GM19468 (cell line): ENCODE data around the gene CCDC12.

Experiments used
- ATAC-seq: cut with Tn5 transposase; IDR thresholded peaks from one replicate; pipeline ENCODE4 v1.9.1; 2021; ENCODE audit warnings: mild to moderate bottlenecking, moderate library complexity, moderate number of reproducible peaks; ENCODE audit not compliant: unreplicated experiment; ENCODE audit errors: extremely low read depth

The CCDC12 gene

DNA sequence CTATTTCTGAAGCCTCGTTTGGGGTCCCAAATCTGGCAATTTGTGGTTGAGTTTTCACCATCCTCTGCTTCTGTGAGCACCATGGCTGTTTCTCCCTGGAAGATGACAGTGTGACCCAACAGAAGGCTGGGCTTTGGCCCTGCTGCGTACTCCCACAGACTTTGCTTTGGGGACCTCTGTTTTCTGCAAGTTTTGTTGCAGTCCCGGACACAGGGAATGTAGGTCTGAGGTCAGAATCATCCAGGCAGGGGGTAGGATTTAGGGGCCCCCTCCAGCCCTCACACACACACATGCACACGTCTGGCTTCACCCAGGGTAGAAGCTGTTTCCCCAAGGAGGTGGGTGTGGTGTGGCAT, 92.7 kb downstream of the CCDC12 start:
- ATAC-seq: no peak

GRCh38 chr3:46883054-46883829, 93.3 kb downstream of the CCDC12 start:
- no peak for ATAC-seq

GRCh38 chr3:46882377-46883053, 94.0 kb downstream of the CCDC12 start:
- ATAC-seq: no peak

GRCh38 chr3:46881596-46882376, 94.8 kb downstream of the CCDC12 start:
- no peak for ATAC-seq

DNA sequence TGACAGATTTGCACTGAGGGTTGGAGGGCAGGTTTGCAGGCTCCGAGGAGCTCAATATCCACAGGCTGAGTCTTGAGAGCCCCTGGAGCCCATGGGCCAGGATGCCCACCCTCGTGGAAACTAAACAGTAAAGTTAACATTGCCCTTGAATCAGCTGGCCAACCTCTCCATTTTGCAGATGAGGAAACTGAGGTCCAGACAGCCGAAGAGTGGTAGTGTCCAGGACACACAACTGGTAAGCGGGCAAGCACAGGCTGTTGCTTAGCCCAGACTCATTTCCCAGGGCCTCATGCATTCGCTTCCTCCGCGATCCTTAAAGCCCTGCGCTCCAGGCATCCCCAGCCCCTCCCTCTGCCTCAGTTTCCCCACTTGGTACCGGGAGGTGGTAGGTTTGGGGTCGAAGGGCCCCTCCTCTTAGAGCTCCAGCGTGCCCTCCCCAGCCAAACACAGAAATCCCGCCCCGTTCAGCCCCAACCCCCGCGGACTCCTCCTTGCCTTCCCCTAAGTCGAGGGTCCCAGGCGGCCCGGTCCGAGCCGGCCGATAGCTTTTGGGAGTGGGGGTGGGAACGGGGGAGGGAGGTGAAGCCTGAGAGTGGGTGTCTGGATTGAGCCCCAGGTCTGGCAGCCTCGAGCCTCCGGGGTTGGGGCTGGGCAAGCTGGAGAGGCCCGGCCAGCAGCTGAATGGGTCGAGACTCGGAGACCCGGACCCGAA, 95.5 kb downstream of the CCDC12 start:
- ATAC-seq: no peak

DNA sequence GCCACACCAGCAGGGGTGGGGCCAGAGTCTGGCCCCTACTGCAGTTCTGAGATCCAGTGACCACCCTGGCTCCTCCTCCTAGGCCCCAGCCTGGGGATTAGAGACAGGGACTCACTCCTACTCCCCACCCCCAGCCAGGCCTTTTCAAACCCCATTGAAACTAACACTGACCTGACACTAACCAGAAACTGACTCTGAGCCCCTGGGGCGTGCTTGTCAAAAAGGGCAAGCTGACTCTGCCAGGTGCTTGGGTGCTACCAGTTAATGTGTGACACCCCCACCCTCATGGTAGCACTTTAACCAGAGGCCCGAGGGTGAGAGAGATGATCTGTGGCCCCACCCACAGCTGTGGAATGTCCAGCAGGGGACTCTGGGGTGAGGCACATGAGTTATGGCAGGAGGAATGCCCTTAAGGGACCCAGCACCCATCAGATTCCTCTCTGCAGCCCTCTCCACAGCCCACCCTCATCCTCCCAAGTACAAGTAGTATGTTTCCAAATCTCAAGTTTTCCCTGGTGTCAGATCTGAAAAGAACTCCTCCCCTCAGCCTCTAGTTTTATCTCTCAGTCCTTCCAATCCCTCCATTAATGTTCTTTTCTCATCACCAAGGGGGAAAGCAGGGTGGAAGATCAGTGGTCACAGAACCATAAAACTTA, 97.6 kb downstream of the CCDC12 start:
- no peak for ATAC-seq

DNA sequence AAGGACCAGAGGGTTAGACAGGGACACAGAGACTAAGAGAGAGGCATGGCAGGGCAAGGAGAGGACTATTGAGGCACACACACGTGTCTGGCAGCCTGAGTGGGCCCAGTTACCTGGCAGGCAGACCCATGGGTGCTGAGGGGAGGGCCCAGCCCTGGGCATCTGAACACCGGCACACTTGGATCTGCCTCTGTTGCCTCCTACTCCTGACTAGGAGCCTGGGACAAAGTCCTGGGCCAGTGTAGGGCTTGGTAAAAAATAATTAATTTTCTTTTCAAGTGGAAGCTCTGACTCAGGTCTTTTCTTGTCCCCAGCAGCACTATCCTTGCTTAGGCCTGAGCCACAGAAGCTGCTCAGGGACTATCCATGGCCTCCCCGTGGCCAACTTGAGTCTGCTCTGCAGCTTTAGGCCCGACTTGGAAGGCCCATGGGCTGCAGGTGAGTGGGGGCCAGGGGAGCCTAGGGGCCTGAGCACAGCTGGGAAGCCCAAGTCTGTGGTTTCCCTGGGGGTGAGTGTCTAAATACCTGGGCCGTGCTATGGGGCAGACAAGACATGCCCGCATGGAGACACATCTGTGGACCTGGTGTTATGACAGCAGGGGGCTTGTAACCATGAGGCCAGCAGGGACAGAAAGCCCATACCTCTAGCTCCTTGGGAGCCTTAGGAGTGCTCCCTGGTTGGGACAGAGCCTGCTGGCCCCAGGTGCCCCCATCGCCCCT, 99.0 kb downstream of the CCDC12 start, which contains the start of gene PTH1R:
PTH1R (plus strand) TSS at position 316 of the 720 bp plus-strand sequence. CDS start 5,839 bp downstream, outside the sequence.
- ATAC-seq: no peak

DNA sequence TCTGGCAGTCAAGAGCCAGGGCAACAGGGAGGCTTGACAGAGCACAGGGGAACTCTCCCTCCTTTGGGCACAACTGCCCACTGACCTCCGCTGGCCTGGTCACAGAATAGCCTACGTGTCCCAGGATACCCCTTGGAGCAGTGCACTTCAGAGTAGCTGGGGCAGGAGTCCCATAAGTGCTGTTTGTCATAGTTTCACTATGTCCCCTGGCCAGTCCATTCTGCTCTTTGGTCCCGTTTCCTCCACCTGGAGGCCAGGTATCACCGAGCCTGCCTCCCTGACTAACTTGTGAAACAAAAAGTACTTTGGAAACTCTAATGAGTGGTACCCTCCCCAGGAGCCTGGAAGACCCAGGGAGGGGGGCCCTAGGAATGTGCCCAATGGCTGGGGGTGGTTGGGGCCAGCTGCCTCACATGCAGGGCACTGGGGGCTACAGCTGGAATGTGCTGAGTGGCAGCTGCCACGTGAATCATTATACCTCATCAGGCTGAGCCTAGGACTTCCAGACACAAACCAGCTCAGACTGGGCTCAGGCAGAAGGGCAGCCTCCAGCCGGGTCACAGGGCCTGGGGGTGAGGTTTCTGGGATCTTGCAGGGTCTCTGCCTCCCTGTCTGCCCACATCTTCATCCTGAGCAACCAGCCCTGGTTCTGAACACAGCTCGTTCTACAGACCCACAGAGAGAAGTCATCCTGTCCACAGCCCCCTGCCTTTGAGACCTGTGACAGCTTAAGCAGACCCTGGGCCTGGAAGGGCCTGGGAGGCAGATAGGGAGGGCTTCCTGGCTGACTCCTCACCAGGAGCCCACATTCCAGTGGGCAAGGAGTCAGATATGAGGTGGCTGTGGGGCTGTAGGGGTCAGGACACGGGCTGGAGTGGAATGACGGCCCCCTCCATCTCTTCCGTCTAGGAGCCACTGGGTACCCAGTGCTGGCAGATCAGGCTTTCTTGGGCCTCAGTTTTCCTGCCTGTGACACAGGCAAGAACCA, 99.9 kb downstream of the CCDC12 start:
- ATAC-seq: no peak

DNA sequence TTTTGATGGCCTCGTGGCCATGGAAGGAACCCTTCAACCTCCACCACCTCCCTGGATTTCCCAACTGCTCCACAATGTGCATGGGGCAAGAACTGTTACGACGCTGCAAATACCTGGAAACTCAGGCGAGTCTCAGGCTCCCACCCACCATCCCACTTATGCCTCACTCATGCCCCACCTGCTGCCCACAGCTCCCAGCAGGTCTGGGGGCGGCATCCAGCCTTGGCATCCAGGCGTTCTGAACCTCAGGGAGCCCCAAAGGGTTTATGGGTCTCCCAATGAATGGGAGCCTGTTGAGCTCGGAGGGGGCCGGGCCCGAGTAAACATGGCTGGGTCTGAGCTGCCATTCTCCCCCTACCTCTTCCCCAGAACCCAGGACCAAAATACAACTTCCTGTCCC, 101.0 kb downstream of the CCDC12 start:
- no peak for ATAC-seq

- no peak for ATAC-seq
Observed at GRCh38 chr3:46874430-46874829, 102.1 kb downstream of the CCDC12 start.

GRCh38 chr3:46873521-46873920, 103.0 kb downstream of the CCDC12 start:
- ATAC-seq: no peak
